Vagina (tissue), 2 donors: ENCODE measurements around the gene CABCOCO1.

ENCODE experiments used
- POLR2A ChIP-seq, 2 donors: fragments of 450-650 bp; IDR thresholded peaks; one replicate each; pipeline ENCODE4 v1.6.1; 2017; ENCODE audit warnings: antibody characterized with exemption in 2 of 2, mild to moderate bottlenecking in 2 of 2, moderate library complexity in 2 of 2
- TF ChIP-seq, protein P1 (sequence below), 3 experiments: fragments of 450-650 bp in 2 of 3; fragments of 200-600 bp in 1 of 3; sonication (generic) in 1 of 3; IDR thresholded peaks; one replicate each; pipeline ENCODE4 v1.5.1; 2017 to 2019; ENCODE audit warnings: antibody characterized with exemption in 3 of 3, mild to moderate bottlenecking in 2 of 3, moderate library complexity in 2 of 3

DNA sequence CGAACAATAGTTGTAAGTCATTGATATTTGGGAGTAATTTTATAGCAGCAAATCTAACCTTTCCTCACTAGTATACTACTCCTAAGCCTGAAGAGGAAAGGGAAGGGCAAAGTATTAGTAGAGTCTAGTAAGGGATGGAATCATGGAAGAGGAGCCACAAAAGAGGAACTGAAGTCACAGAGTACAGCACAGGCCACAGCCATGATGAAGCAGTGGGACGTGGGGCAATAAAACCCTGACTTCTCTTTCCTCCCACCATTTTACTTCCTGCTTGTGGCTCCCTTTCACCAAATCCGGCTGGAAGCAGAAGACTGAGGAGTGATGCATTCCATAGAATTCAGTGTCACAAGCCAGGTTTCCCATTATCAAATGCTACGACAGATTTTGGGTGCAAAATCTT lies 58.7 kb downstream of the CABCOCO1 start:
- TF ChIP-seq, protein P1, sequence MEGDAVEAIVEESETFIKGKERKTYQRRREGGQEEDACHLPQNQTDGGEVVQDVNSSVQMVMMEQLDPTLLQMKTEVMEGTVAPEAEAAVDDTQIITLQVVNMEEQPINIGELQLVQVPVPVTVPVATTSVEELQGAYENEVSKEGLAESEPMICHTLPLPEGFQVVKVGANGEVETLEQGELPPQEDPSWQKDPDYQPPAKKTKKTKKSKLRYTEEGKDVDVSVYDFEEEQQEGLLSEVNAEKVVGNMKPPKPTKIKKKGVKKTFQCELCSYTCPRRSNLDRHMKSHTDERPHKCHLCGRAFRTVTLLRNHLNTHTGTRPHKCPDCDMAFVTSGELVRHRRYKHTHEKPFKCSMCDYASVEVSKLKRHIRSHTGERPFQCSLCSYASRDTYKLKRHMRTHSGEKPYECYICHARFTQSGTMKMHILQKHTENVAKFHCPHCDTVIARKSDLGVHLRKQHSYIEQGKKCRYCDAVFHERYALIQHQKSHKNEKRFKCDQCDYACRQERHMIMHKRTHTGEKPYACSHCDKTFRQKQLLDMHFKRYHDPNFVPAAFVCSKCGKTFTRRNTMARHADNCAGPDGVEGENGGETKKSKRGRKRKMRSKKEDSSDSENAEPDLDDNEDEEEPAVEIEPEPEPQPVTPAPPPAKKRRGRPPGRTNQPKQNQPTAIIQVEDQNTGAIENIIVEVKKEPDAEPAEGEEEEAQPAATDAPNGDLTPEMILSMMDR (IDR thresholded peaks at IDR 0.05): no peak
- TF ChIP-seq POLR2A (IDR thresholded peaks at IDR 0.05): no peak
